Cardiac muscle cell (in vitro differentiated cells and primary cell): ENCODE measurements around the gene SDCBP2. TPM values are rescaled to one million over a fixed set of nuclear protein-coding genes. Genes with fewer than 3 reads are reported as not detected.

Experiments
- DNase-seq, 2 donors: peaks; one replicate each; pipeline versions ENCODE4 v3.0.0 to v3.0.0-alpha.2; 2010 to 2017; ENCODE audit warnings: low read depth in 1 of 2, low spot score in 1 of 2
- H3K27ac ChIP-seq: fragments of 200-600 bp; sonication (generic); 2 replicates; pipeline ENCODE4 v1.5.1; 2016
- H3K27me3 ChIP-seq: fragments of 200-600 bp; sonication (generic); 2 replicates; pipeline ENCODE4 v1.6.0; 2016; ENCODE audit warnings: control low read depth
- H3K36me3 ChIP-seq: fragments of 200-600 bp; sonication (generic); 2 replicates; pipeline ENCODE4 v1.5.1; 2016; ENCODE audit warnings: control low read depth
- H3K4me1 ChIP-seq: fragments of 200-600 bp; sonication (generic); 2 replicates; pipeline ENCODE4 v1.8.1; 2017; ENCODE audit warnings: low read depth, mild to moderate bottlenecking, mixed run types
- H3K4me3 ChIP-seq: fragments of 200-600 bp; sonication (generic); 2 replicates; pipeline ENCODE4 v1.5.1; 2016; ENCODE audit warnings: mild to moderate bottlenecking
- H3K9me3 ChIP-seq: fragments of 200-600 bp; sonication (generic); 2 replicates; pipeline ENCODE4 v1.5.1; 2017; ENCODE audit warnings: low read depth, mild to moderate bottlenecking, control low read depth
- CTCF ChIP-seq: IDR thresholded peaks from 2 replicates; pipeline ENCODE4 v1.5.1; 2012; ENCODE audit warnings: low read depth, mild to moderate bottlenecking, low read length
- polyA plus RNA-seq: library from polyadenylated mRNA; unstranded; fragments of >200 nt; fragmentation: Nextera tagmentation; extraction: Ambion mirVana; gene quantifications from 2 replicates; pipeline ENCODE4 v1.2.1, GENCODE V29; 2016
- total RNA-seq: library from RNA; depleted of rRNA; stranded (reverse); fragments of >200 nt; gene quantifications from 2 replicates; pipeline ENCODE4 v1.2.3, GENCODE V29; 2016

Gene SDCBP2
- total and polyA plus RNA-seq, 2 experiments from 2014 or later: 6.2 to 8.0 TPM

GRCh38 chr20:1298888-1299511, 29.9 kb downstream of the SDCBP2 start:
- no peaks in the 10 kb centered on the region for H3K9me3 ChIP-seq
- no peaks in the 10 kb centered on the region for H3K27me3 ChIP-seq
- no peaks in the 10 kb centered on the region for H3K36me3 ChIP-seq
- H3K4me1 ChIP-seq: no peaks in the 10 kb centered on the region
- no peak overlapping the region for H3K27ac ChIP-seq
- no peak for TF ChIP-seq CTCF
- no peak for DNase-seq
- no peak overlapping the region for H3K4me3 ChIP-seq

GRCh38 chr20:1298166-1298565, 30.8 kb downstream of the SDCBP2 start:
- no peaks in the 10 kb centered on the region for H3K36me3 ChIP-seq
- TF ChIP-seq CTCF: no peak

GRCh38 chr20:1297486-1297885, 31.5 kb downstream of the SDCBP2 start:
- no peak for DNase-seq
- no peak for TF ChIP-seq CTCF
- Histone ChIP-seq H3K9me3 (no peaks in the 10 kb centered on the region), H3K4me3 (no peak overlapping the region), H3K27ac (no peak overlapping the region), H3K4me1 (no peaks in the 10 kb centered on the region), H3K27me3 (no peaks in the 10 kb centered on the region), H3K36me3 (no peaks in the 10 kb centered on the region)

More at GRCh38 chr20:1298166-1298565, 30.8 kb downstream of the SDCBP2 start:
- Histone ChIP-seq H3K4me1 (no peaks in the 10 kb centered on the region), H3K27ac (no peak overlapping the region), H3K27me3 (no peaks in the 10 kb centered on the region), H3K4me3 (no peak overlapping the region), H3K9me3 (no peaks in the 10 kb centered on the region)
- no peak for DNase-seq

- DNase-seq: no peak
- H3K4me3 ChIP-seq: no peak overlapping the region
- no peaks in the 10 kb centered on the region for H3K4me1 ChIP-seq
- TF ChIP-seq CTCF: no peak
- H3K27ac ChIP-seq: no peak overlapping the region
- H3K9me3 ChIP-seq: no peaks in the 10 kb centered on the region
- no peaks in the 10 kb centered on the region for H3K27me3 ChIP-seq
- no peaks in the 10 kb centered on the region for H3K36me3 ChIP-seq
Observed at GRCh38 chr20:1296922-1297321, 32.0 kb downstream of the SDCBP2 start.

GRCh38 chr20:1296117-1296610, 32.8 kb downstream of the SDCBP2 start:
- Histone ChIP-seq H3K36me3 (no peaks in the 10 kb centered on the region), H3K27ac (no peak overlapping the region), H3K4me1 (no peaks in the 10 kb centered on the region), H3K9me3 (no peaks in the 10 kb centered on the region), H3K27me3 (no peaks in the 10 kb centered on the region), H3K4me3 (no peak overlapping the region)
- TF ChIP-seq CTCF: no peak
- DNase-seq: no peak
